ENCODE measurements around the gene EFNA1. TPM values are rescaled to one million over a fixed set of nuclear protein-coding genes. Genes with fewer than 3 reads are reported as not detected.

Gene EFNA1
- total RNA-seq, 3 donors from 2014 or later (not counting 1 experiment from before 2014, with no cell fraction given) = 1.5 to 1.9 (median 1.9) TPM

- WGBS (ENCODE audit: insufficient coverage) = 98% methylated on average over 7 of the region's 7 CpGs
- TF ChIP-seq, protein P1, sequence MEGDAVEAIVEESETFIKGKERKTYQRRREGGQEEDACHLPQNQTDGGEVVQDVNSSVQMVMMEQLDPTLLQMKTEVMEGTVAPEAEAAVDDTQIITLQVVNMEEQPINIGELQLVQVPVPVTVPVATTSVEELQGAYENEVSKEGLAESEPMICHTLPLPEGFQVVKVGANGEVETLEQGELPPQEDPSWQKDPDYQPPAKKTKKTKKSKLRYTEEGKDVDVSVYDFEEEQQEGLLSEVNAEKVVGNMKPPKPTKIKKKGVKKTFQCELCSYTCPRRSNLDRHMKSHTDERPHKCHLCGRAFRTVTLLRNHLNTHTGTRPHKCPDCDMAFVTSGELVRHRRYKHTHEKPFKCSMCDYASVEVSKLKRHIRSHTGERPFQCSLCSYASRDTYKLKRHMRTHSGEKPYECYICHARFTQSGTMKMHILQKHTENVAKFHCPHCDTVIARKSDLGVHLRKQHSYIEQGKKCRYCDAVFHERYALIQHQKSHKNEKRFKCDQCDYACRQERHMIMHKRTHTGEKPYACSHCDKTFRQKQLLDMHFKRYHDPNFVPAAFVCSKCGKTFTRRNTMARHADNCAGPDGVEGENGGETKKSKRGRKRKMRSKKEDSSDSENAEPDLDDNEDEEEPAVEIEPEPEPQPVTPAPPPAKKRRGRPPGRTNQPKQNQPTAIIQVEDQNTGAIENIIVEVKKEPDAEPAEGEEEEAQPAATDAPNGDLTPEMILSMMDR (IDR thresholded peaks at IDR 0.05) = no peak
- H3K27me3 ChIP-seq (ENCODE audit: control insufficient read depth, insufficient read depth, low read length) = no peaks in the 10 kb centered on the region
- H3K4me3 ChIP-seq (ENCODE audit: low read length) = no peak overlapping the region
- no peaks in the 10 kb centered on the region for H3K9me3 ChIP-seq (ENCODE audit: control insufficient read depth, insufficient read depth, low read length)
- Mint-ChIP-seq H3K27me3 (ENCODE audit: low read depth in 2 of 2) (no peaks in the 10 kb centered on the region), H3K4me3 (no peak overlapping the region), H3K9me3 (no peaks in the 10 kb centered on the region), H3K4me1 (peaks cover under 1 to 1% of the 10 kb centered on the region in 2 donors), H3K27ac (no peak overlapping the region), H3K36me3 (no peaks in the 10 kb centered on the region)
- H3K4me1 ChIP-seq (ENCODE audit: control insufficient read depth, insufficient read depth, low read length) = peaks cover 18% of the 10 kb centered on the region
- no peak for ATAC-seq
- no peak overlapping the region for H3K27ac ChIP-seq (ENCODE audit: low read length)
- H3K36me3 ChIP-seq (ENCODE audit: control insufficient read depth, insufficient read depth, low read length) = peaks cover 2% of the 10 kb centered on the region
- DNase-seq = no peak
- intact Hi-C loops (cut with micrococcal nuclease) = no loop called here
Observed at GRCh38 chr1:155182052-155182550, 54.4 kb downstream of the EFNA1 start.

- H3K36me3 Mint-ChIP-seq = no peaks in the 10 kb centered on the region
Observed at GRCh38 chr1:155183775-155184221, 56.1 kb downstream of the EFNA1 start.

DNA sequence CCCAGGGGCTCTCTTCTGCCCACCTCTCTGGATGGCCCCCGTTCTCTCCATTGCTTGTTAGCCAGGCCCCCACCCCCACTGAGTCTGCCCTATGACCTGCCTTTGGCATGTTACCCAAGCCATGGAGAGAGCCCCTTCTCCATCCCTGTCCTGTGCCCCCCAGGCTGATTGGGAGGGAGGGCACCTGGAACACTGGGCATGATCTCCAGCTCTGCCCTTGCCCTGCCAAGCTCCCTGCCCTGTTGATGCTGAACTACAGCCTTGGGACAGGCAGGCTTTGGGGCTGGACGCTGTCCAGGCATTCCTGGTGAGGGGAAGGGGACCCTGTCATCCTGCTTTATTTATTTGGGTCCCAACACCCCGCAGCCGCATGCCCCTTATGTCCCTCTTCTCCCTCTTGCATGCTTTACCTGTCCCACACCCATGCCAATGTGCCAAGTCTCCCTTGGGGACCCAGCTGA, 56.7 kb downstream of the EFNA1 start:
- no peak for DNase-seq
- no peak overlapping the region for H3K4me3 Mint-ChIP-seq

More at GRCh38 chr1:155183775-155184221, 56.1 kb downstream of the EFNA1 start:
- H3K27ac ChIP-seq (ENCODE audit: low read length) = no peak overlapping the region
- WGBS (ENCODE audit: insufficient coverage) = 93% methylated on average over 20 of the region's 20 CpGs
- H3K4me3 ChIP-seq (ENCODE audit: low read length) = no peak overlapping the region
- H3K4me1 ChIP-seq (ENCODE audit: control insufficient read depth, insufficient read depth, low read length) = peaks cover 18% of the 10 kb centered on the region
- intact Hi-C loops (cut with micrococcal nuclease) = no loop called here
- H3K27me3 ChIP-seq (ENCODE audit: control insufficient read depth, insufficient read depth, low read length) = no peaks in the 10 kb centered on the region
- H3K36me3 ChIP-seq (ENCODE audit: control insufficient read depth, insufficient read depth, low read length) = peaks cover 2% of the 10 kb centered on the region
- no peak for ATAC-seq
- no peaks in the 10 kb centered on the region for H3K9me3 Mint-ChIP-seq
- no peak overlapping the region for H3K27ac Mint-ChIP-seq
- no peaks in the 10 kb centered on the region for H3K9me3 ChIP-seq (ENCODE audit: control insufficient read depth, insufficient read depth, low read length)
- DNase-seq = no peak
- TF ChIP-seq, protein P1 (IDR thresholded peaks at IDR 0.05) = no peak
- no peak overlapping the region for H3K4me3 Mint-ChIP-seq
- peaks cover 6% of the 10 kb centered on the region in 2 donors for H3K4me1 Mint-ChIP-seq
- H3K27me3 Mint-ChIP-seq (ENCODE audit: low read depth in 2 of 2) = no peaks in the 10 kb centered on the region

More for the DNA sequence above, 56.7 kb downstream of the EFNA1 start:
- H3K27ac ChIP-seq (ENCODE audit: low read length) = no peak overlapping the region
- H3K4me1 ChIP-seq (ENCODE audit: control insufficient read depth, insufficient read depth, low read length) = peaks cover 18% of the 10 kb centered on the region
- peaks cover 6% of the 10 kb centered on the region in 2 donors for H3K4me1 Mint-ChIP-seq
- H3K4me3 ChIP-seq (ENCODE audit: low read length) = no peak overlapping the region
- no peaks in the 10 kb centered on the region for H3K36me3 Mint-ChIP-seq
- H3K27me3 ChIP-seq (ENCODE audit: control insufficient read depth, insufficient read depth, low read length) = no peaks in the 10 kb centered on the region
- intact Hi-C loops (cut with micrococcal nuclease) = no loop called here
- TF ChIP-seq, protein P1 (IDR thresholded peaks at IDR 0.05) = no peak
- H3K9me3 ChIP-seq (ENCODE audit: control insufficient read depth, insufficient read depth, low read length) = no peaks in the 10 kb centered on the region
- no peaks in the 10 kb centered on the region for H3K9me3 Mint-ChIP-seq
- no peak for ATAC-seq
- H3K36me3 ChIP-seq (ENCODE audit: control insufficient read depth, insufficient read depth, low read length) = no peaks in the 10 kb centered on the region
- no peaks in the 10 kb centered on the region for H3K27me3 Mint-ChIP-seq (ENCODE audit: low read depth in 2 of 2)
- WGBS (ENCODE audit: insufficient coverage) = 89% methylated on average over 4 of the region's 4 CpGs
- H3K27ac Mint-ChIP-seq = no peak overlapping the region

Other genes with a start within 250 kb of the EFNA1 start
- 10 to 100 TPM in 2 of 3 donors, 1 to 10 TPM in 1; 9.0 to 12.1 (median 11.0) TPM for gene PMVK, start 191.2 kb upstream of the EFNA1 start, total RNA-seq
- gene PBXIP1, start 171.8 kb upstream of the EFNA1 start, total RNA-seq = 100 to 1,000 TPM; 158 to 200 (median 197) TPM
- 10 to 100 TPM; 21.6 to 32.1 (median 27.5) TPM for gene PYGO2, start 166.1 kb upstream of the EFNA1 start, total RNA-seq
- gene SHC1, start 157.1 kb upstream of the EFNA1 start, total RNA-seq = 100 to 1,000 TPM in 1 of 3 donors, 10 to 100 TPM in 2; 94.6 to 112 (median 96.8) TPM
- gene CKS1B, start 153.2 kb upstream of the EFNA1 start, total RNA-seq = 10 to 100 TPM in 2 of 3 donors, 1 to 10 TPM in 1; 8.5 to 13.0 (median 12.9) TPM
- gene FLAD1, start 144.5 kb upstream of the EFNA1 start, total RNA-seq = 10 to 100 TPM; 32.1 to 47.6 (median 38.7) TPM
- not detected for gene LENEP, start 134.3 kb upstream of the EFNA1 start, total RNA-seq
- gene ZBTB7B, start 125.1 kb upstream of the EFNA1 start, total RNA-seq = 10 to 100 TPM; 61.2 to 75.4 (median 63.3) TPM
- under 1 TPM; 0.30 to 0.92 (median 0.32) TPM for gene DCST2, start 94.1 kb upstream of the EFNA1 start, total RNA-seq
- under 1 TPM in 2 of 3 donors, not detected in 1; 0.35 to 0.60 TPM for gene DCST1, start 94.1 kb upstream of the EFNA1 start, total RNA-seq
- gene ADAM15, start 76.6 kb upstream of the EFNA1 start, total RNA-seq = 10 to 100 TPM; 54.6 to 83.2 (median 64.7) TPM
- gene EFNA4, start 64.1 kb upstream of the EFNA1 start, total RNA-seq = 1 to 10 TPM; 4.6 to 6.8 (median 5.5) TPM
- gene EFNA3, start 49.0 kb upstream of the EFNA1 start, total RNA-seq = 1 to 10 TPM in 1 of 3 donors, under 1 TPM in 2; 0.52 to 1.1 (median 0.68) TPM
- 10 to 100 TPM; 31.7 to 33.5 (median 32.7) TPM for gene SLC50A1, start 8.0 kb downstream of the EFNA1 start, total RNA-seq
- 10 to 100 TPM; 26.8 to 45.7 (median 41.5) TPM for gene DPM3, start 12.7 kb downstream of the EFNA1 start, total RNA-seq
- gene KRTCAP2, start 45.4 kb downstream of the EFNA1 start, total RNA-seq = 100 to 1,000 TPM in 2 of 3 donors, 10 to 100 TPM in 1; 95.3 to 113 (median 104) TPM
- 1 to 10 TPM in 2 of 3 donors, under 1 TPM in 1; 0.94 to 4.9 (median 2.5) TPM for gene TRIM46, start 46.0 kb downstream of the EFNA1 start, total RNA-seq
- 10 to 100 TPM; 16.2 to 19.4 (median 18.6) TPM for gene THBS3, start 80.0 kb downstream of the EFNA1 start, total RNA-seq
- gene MTX1, start 80.8 kb downstream of the EFNA1 start, total RNA-seq = 10 to 100 TPM; 22.3 to 28.5 (median 27.9) TPM
- gene ENTREP3, start 127.6 kb downstream of the EFNA1 start, total RNA-seq = 1 to 10 TPM; 6.9 to 10.0 (median 8.9) TPM
- gene SCAMP3, start 134.5 kb downstream of the EFNA1 start, total RNA-seq = 10 to 100 TPM; 59.7 to 72.1 (median 65.0) TPM
- 10 to 100 TPM; 70.4 to 97.5 (median 84.4) TPM for gene CLK2, start 145.6 kb downstream of the EFNA1 start, total RNA-seq
- gene HCN3, start 149.6 kb downstream of the EFNA1 start, total RNA-seq = 1 to 10 TPM; 2.0 to 3.4 (median 2.6) TPM
- under 1 TPM in 1 of 3 donors, not detected in 2; 0.12 TPM for gene PKLR, start 173.6 kb downstream of the EFNA1 start, total RNA-seq
- gene FDPS, start 181.0 kb downstream of the EFNA1 start, total RNA-seq = 100 to 1,000 TPM; 105 to 110 (median 105) TPM
- 10 to 100 TPM; 20.4 to 24.7 (median 21.5) TPM for gene RUSC1, start 193.0 kb downstream of the EFNA1 start, total RNA-seq

Data from natural killer cell (primary cell).